WTC11 (cell line): ENCODE data around the gene FHIT. TPM values are rescaled to one million over a fixed set of nuclear protein-coding genes. Genes with fewer than 3 reads are reported as not detected.

Experiments used
- ATAC-seq: fragments of 200-7000 bp; cut with Tn5 transposase; 2 replicates; pipeline ENCODE4 v1.10.0; 2021; ENCODE audit warnings: mild to moderate bottlenecking, moderate library complexity
- CTCF ChIA-PET: fragments of 300-600 bp; sonication (Branson Sonifier 250); formaldehyde crosslinking; loops from one replicate; lab custom pipeline; 2021; ENCODE audit warnings: antibody characterized with exemption; lab: Charles Lee
- POLR2A ChIA-PET: fragments of 350-600 bp; sonication (Branson Sonifier 250); formaldehyde crosslinking; loops from one replicate; lab custom pipeline; 2021; ENCODE audit warnings: antibody characterized with exemption; lab: Charles Lee
- DNase-seq: peaks from one replicate; pipeline ENCODE4 v3.0.0; 2021; ENCODE audit warnings: low spot score
- H3K27ac Mint-ChIP-seq: 2 replicates; pipeline ENCODE4 v1.8.0; 2021; ENCODE audit warnings: mixed read lengths
- H3K27me3 Mint-ChIP-seq: 2 replicates; pipeline ENCODE4 v1.8.0; 2021; ENCODE audit warnings: low read depth, mild to moderate bottlenecking, moderate library complexity, mixed read lengths
- H3K36me3 Mint-ChIP-seq: 2 replicates; pipeline ENCODE4 v1.8.0; 2021; ENCODE audit warnings: mixed read lengths
- H3K4me1 Mint-ChIP-seq: 2 replicates; pipeline ENCODE4 v1.8.0; 2022; ENCODE audit warnings: mixed read lengths
- H3K4me3 Mint-ChIP-seq: 2 replicates; pipeline ENCODE4 v1.8.0; 2021; ENCODE audit warnings: mild to moderate bottlenecking, moderate library complexity, mixed read lengths
- H3K9me3 Mint-ChIP-seq: 2 replicates; pipeline ENCODE4 v1.8.0; 2021; ENCODE audit warnings: mixed read lengths
- ATF1 ChIP-seq: sonication (generic); formaldehyde crosslinking; IDR thresholded peaks from 2 replicates; pipeline ENCODE4 v1.8.1; 2023; ENCODE audit warnings: mild to moderate bottlenecking, moderate library complexity, missing genetic modification reagents
- ATF3 ChIP-seq: sonication (generic); formaldehyde crosslinking; conservative IDR thresholded peaks from 2 replicates; pipeline ENCODE4 v1.8.1; 2022; ENCODE audit warnings: mild to moderate bottlenecking, missing genetic modification reagents
- CBFB ChIP-seq: sonication (generic); formaldehyde crosslinking; IDR thresholded peaks from 2 replicates; pipeline ENCODE4 v1.8.1; 2022; ENCODE audit warnings: mild to moderate bottlenecking, low read depth, missing genetic modification reagents
- JAZF1 ChIP-seq: fragments of 250-450 bp; sonication (Bioruptor Pico); IDR thresholded peaks from 2 replicates; pipeline ENCODE4 v1.9.0; 2021; ENCODE audit warnings: moderate library complexity, mild to moderate bottlenecking, inconsistent platforms
- JUN ChIP-seq: sonication (generic); formaldehyde crosslinking; IDR thresholded peaks from 2 replicates; pipeline ENCODE4 v1.8.0; 2023; ENCODE audit warnings: mild to moderate bottlenecking, missing genetic modification reagents
- NFATC4 ChIP-seq: fragments of 250-450 bp; sonication (Bioruptor Pico); IDR thresholded peaks from 2 replicates; pipeline ENCODE4 v1.9.0; 2021; ENCODE audit warnings: mild to moderate bottlenecking
- NFE2L1 ChIP-seq: sonication (generic); formaldehyde crosslinking; IDR thresholded peaks from 2 replicates; pipeline ENCODE4 v1.8.1; 2023; ENCODE audit warnings: missing genetic modification reagents
- PRDM15 ChIP-seq: sonication (generic); formaldehyde crosslinking; IDR thresholded peaks from 2 replicates; pipeline ENCODE4 v1.8.0; 2022; ENCODE audit warnings: missing genetic modification reagents
- PREB ChIP-seq: sonication (generic); formaldehyde crosslinking; IDR thresholded peaks from 2 replicates; pipeline ENCODE4 v1.8.1; 2022; ENCODE audit warnings: mild to moderate bottlenecking, missing genetic modification reagents, moderate library complexity, borderline replicate concordance
- PRRX2 ChIP-seq: fragments of 250-450 bp; sonication (Bioruptor Pico); IDR thresholded peaks from 2 replicates; pipeline ENCODE4 v1.8.0; 2021; ENCODE audit warnings: mild to moderate bottlenecking
- SMAD3 ChIP-seq: sonication (generic); formaldehyde crosslinking; IDR thresholded peaks from 2 replicates; pipeline ENCODE4 v1.8.0; 2022; ENCODE audit warnings: missing genetic modification reagents, mild to moderate bottlenecking, borderline replicate concordance
- STAT6 ChIP-seq: sonication (generic); formaldehyde crosslinking; conservative IDR thresholded peaks from 2 replicates; pipeline ENCODE4 v1.8.1; 2023; ENCODE audit warnings: mild to moderate bottlenecking, low read depth, missing genetic modification reagents, moderate library complexity
- TCF7 ChIP-seq: sonication (generic); formaldehyde crosslinking; IDR thresholded peaks from 2 replicates; pipeline ENCODE4 v1.8.0; 2022; ENCODE audit warnings: mild to moderate bottlenecking, low read depth, missing genetic modification reagents, moderate library complexity
- TEAD4 ChIP-seq: sonication (generic); formaldehyde crosslinking; IDR thresholded peaks from 2 replicates; pipeline ENCODE4 v1.8.0; 2022; ENCODE audit warnings: mild to moderate bottlenecking, missing genetic modification reagents
- ZBTB43 ChIP-seq: sonication (generic); formaldehyde crosslinking; IDR thresholded peaks from 2 replicates; pipeline ENCODE4 v1.8.1; 2023; ENCODE audit warnings: mild to moderate bottlenecking, missing genetic modification reagents
- ZNF232 ChIP-seq: sonication (generic); formaldehyde crosslinking; IDR thresholded peaks from 2 replicates; pipeline ENCODE4 v1.8.0; 2022; ENCODE audit warnings: mild to moderate bottlenecking, missing genetic modification reagents
- ZNF281 ChIP-seq: sonication (generic); formaldehyde crosslinking; IDR thresholded peaks from 2 replicates; pipeline ENCODE4 v1.8.0; 2023; ENCODE audit warnings: mild to moderate bottlenecking, missing genetic modification reagents
- ZNF317 ChIP-seq: sonication (generic); formaldehyde crosslinking; IDR thresholded peaks from 2 replicates; pipeline ENCODE4 v1.8.1; 2023; ENCODE audit warnings: low read depth, mild to moderate bottlenecking, moderate library complexity, missing genetic modification reagents, borderline replicate concordance
- ZNF512 ChIP-seq: sonication (generic); formaldehyde crosslinking; IDR thresholded peaks from 2 replicates; pipeline ENCODE4 v1.8.1; 2022; ENCODE audit warnings: missing genetic modification reagents, borderline replicate concordance
- ZNF671 ChIP-seq: fragments of 250-450 bp; sonication (Bioruptor Pico); IDR thresholded peaks from 2 replicates; pipeline ENCODE4 v1.8.0; 2021; ENCODE audit warnings: mild to moderate bottlenecking
- total RNA-seq: library from RNA; stranded (reverse); gene quantifications from 3 replicates; pipeline ENCODE4 v1.2.3, GENCODE V29; 2021

FHIT gene
- total RNA-seq, 1 experiment from 2014 or later, result 2.6 TPM

GRCh38 chr3:60065227-60065868, 1185.9 kb downstream of the FHIT start (continued):
- TF ChIP-seq ZNF317 (CRISPR knock-in tag), result no peak
- TF ChIP-seq, all 79 proteins: peak for 0

- DNase-seq (no peak), ATAC-seq (no peak)
- Mint-ChIP-seq H3K9me3 (no peaks in the 10 kb centered on the region), H3K4me1 (peaks cover 8% of the 10 kb centered on the region; the same call in 1 of the 2 replicates), H3K36me3 (no peaks in the 10 kb centered on the region), H3K27ac (no peak overlapping the region), H3K27me3 (no peaks in the 10 kb centered on the region), H3K4me3 (no peak overlapping the region)
- ChIA-PET CTCF (interaction anchor here (3.0 kb wide), 1 partner anchor 15 kb away, joined by 9 read pairs; no protein-coding TSS in a partner anchor), POLR2A (interaction anchor here (0.5 kb wide), 1 partner anchor 1497 kb away, joined by 3 read pairs; the partner anchor contains the start of gene PTPRG)
- TF ChIP-seq PREB (CRISPR knock-in tag), result no peak
- no peak for TF ChIP-seq PRRX2 (CRISPR knock-in tag)
- no peak for TF ChIP-seq ZNF512 (CRISPR knock-in tag)
- no peak for TF ChIP-seq ZNF281 (CRISPR knock-in tag)
- no peak for TF ChIP-seq ATF1
- no peak for TF ChIP-seq PRDM15 (CRISPR knock-in tag)
- no peak for TF ChIP-seq ZNF232 (CRISPR knock-in tag)
- no peak for TF ChIP-seq JAZF1 (CRISPR knock-in tag)
- no peak for TF ChIP-seq ZNF671 (CRISPR knock-in tag)
- no peak for TF ChIP-seq TEAD4
- no peak for TF ChIP-seq JUN (CRISPR knock-in tag)
- TF ChIP-seq SMAD3 (CRISPR knock-in tag), result no peak
- no peak for TF ChIP-seq ZBTB43 (CRISPR knock-in tag)
- no peak for TF ChIP-seq NFE2L1 (CRISPR knock-in tag)
- no peak for TF ChIP-seq NFATC4
- no peak for TF ChIP-seq CBFB
- TF ChIP-seq TCF7 (CRISPR knock-in tag), result no peak
- TF ChIP-seq ATF3, result no peak
- TF ChIP-seq STAT6 (CRISPR knock-in tag), result no peak
Observed at GRCh38 chr3:60064210-60065178, 1186.8 kb downstream of the FHIT start.
